GM21515 (cell line): Measurements from ENCODE around the gene TTC7B.

Source experiments
- ATAC-seq: cut with Tn5 transposase; IDR thresholded peaks from one replicate; pipeline ENCODE4 v1.9.1; 2021; ENCODE audit not compliant: unreplicated experiment

The TTC7B gene

DNA sequence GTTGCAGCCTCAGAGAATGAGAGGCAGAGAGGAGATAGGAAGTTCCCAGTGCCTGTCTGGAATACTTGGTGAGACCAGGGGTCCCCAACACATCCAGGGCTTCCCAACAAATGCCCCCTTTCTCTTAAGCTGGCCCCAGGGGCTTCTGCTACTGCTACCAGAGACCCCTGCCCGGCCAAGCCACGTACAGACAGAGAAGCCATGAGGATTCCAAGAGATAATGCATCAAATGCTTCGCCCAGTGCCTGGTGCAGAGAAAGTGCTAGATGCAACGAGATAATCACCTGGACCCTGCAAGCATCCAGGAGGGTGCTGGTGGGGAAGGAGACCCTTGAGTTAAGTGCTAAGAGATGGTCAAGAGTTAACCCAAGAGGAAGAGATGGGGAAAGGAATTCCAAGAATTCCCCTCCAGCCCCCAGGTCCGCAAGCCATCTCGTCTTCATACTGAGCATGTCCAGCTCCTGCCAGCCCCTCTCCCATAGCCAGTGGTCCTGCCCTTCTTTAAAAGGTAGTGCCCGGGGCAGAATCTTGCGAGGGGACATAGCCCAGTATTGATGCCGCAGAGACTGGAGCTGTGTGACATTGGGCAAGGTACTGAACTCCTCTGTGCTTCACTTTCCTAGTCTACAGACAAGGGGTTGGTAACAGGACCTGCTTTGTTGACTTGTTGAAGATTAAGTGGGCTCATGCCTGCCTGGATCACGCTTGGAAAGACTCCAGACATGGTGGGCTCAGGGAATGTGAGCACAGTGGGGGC, 316.1 kb downstream of the TTC7B start:
- ATAC-seq = no peak

DNA sequence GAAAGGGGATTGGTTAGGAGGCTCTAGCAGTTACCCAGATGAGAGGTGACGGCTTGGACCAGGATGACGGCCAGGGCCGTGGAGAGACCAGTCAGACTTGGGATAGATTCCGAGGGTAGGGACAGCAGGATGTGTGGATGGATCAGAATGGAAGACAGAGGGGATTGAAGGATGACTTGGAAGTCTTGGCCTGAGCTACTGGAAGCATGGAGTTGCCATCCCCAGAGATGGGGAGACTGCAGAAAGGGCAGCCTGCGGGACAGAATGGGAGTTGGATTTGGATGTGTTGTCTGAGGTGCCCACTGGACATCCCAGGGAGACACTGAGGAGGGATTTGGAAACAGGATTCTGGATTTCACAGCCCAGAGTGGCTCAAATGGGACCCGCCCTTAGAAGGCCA, 317.1 kb downstream of the TTC7B start:
- ATAC-seq = no peak

DNA sequence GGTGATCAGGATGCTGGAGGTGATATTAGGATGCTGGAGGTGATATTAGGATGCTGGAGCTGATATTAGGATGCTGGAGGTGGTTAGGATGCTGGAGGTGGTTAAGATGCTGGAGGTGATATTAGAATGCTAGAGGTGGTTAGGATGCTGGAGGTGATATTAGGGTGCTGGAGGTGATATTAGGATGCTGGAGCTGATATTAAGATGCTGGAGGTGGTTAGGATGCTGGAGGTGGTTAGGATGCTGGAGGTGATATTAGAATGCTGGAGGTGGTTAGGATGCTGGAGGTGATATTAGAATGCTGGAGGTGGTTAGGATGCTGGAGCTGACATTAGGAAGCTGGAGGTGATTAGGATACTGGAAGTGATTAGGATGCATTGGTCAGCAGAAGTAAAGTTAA, 318.0 kb downstream of the TTC7B start:
- ATAC-seq = no peak

DNA sequence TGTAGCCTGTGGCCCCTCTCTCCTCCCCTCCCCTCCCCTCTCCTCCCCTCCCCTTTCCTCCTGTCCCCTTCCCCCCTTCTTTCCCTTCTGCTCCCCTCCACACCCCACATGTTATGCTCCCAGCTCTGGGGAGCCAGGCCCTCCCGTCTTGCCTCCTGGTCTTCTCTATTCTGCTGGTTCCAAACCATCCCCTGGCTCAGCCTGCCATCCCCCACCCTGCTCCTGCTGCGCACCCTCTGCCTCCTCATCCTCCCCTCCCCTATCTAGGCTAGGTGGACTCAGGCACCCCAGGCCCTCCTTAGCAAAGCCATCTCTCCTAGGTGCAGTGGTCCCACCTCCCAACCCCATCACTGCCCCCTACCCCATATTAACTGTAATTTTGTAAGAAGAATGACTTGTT, 319.9 kb downstream of the TTC7B start:
- ATAC-seq = no peak

DNA sequence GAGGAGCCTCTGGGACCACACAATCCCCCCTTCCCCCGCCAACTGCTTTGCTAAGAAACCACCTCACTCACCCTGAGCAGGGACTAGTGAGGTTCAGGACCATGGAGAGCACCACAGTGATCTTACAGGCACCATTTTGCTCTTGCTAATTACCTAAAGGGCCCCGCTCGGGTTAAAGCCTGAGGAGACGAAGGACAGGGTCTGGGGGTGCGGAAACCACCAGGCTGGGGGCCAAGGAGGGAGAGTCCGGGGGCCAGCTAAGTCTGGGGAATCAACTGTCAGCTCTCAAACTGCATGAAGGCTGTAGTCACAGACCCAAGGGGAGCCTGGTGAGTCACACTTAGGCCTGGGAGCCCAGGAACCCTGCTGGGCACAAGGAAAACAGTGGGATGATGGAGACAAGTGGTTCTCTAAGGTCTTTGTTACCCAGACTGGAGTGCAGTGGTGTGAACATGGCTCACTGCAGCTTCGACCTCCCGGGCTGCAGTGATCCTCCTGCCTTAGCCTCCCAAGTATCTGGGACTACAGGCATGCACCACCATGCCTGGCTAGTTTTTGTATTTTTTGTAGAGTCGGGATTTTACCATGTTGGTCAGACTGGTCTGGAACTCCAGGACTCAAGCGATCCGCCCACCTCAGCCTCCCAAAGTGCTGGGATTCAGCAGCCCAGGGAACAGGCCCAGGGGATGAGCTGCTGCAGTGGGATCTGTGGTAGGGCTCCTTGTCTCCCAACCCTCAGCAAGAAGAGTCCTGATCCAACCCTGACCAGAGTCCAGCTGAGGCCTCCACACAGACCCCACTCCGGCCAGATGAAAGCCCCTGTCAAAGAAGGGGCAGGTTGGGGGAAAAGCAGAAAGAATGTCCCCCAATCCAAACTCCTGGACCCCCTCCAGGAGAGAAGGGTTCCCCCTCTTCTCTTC, 320.6 kb downstream of the TTC7B start:
- no peak for ATAC-seq

DNA sequence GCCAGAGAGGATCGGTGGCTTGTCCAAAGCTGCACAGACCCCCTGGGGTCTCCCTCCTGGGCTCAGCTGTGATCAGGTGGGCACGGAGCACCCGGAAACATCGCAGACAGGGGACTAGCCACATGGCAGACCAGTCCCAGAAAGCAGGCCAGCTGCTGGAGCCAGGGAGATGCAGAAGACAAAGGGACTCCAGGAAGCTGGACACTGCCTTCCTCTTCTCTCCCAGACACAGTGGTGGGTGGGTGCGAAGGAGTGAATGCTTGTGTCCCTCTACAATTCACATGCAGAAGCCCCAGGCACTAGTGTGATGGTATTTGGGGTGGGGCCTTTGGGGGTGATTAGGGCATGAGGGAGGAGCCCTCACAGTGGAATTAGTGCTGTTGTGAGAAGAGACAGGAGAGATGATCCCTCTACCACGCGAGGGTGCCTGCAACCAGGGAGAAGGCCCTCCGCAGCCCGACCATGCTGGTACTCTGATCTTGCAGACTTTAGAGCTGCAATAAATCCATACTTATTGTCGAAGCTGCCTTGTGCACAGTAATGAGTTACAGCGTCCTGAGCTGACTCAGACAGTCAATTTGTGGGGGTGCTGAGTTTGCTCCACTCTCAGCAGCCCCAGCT, 324.2 kb downstream of the TTC7B start:
- ATAC-seq = no peak

DNA sequence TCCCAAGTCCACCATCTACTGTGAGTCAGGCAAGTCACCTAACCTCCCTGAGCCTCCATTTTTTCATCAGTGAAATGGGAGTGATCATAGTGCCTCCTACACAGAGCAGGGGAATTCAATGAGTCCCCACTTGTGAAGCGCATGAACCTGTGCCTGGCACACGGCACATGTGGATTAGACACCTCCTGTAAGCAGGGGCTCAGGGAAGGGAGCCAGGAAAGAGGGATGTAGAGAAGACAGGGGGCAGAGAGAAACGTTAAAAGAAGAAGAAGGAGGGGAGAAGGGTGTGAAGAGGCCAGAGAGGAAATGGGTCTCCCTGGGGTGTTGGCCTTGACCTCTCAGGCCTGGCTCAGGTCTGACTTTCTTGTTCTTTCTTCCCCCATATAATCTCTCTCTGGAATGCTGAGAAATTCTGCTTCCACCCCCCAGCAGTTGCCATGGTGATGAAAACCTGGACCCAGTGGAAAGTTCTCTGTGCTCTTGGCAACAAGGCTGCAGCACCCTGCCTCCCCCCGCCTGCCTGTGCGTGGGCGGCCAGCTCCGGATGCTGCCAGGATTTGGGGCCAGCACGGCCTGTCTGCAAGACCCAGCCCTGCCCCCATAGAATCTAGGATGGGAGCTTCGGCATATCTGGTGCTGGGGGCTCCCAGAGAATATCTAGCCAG, 324.9 kb downstream of the TTC7B start:
- ATAC-seq = no peak

DNA sequence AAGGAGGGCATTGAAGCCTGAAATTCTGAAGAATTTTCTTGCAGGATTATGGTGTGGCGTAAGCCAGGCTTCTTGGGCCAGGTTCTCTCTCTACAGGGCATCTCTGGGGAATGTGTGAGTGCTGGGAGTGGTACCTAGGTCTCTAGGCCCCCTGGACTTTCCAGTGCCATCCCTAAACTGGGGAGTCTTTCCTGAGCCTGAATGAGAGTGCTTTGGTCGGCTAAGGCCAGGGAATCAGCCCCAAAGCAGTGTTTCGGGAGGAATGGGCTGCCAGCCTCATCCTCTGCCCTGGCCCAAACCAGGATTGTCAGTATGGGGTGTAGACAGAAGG, 325.5 kb downstream of the TTC7B start:
- no peak for ATAC-seq

DNA sequence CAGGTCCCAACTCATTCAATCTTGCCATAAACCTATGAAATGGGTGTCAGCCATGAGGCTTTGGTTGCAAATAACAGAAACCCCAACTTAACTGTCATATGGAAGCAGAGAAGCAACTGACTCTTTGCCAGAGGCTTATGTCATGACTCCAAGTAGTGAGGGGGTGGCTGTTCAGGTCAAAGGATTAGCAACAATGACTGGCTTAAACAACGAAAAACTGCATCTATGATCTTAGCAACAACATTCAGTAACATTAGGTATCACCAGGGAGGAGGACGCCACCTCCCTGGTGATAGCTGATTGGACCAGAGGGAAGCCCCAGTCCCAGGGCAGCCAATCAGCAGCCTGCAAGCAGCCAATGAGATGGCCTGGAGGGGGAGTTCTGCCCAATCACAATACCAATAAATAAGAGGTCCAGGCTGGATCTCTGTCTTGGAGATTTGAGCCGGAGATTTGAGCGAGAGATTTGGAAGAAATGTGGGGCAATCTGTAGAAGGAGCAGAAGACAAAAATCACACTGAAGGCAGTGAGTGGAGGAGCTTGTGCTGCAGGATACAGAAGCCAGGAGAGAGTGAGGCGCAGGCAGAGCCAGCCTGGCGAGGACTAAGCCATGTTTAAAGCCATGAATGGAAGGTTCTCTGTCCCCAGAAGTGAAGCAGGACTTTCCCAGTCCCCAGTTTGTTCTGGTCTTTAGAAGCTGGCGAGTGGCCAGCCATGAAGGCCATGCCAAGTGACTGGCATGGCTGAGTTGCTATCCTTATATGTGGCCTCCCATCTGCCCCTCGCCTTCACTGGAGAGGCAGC, 326.1 kb downstream of the TTC7B start:
- no peak for ATAC-seq

DNA sequence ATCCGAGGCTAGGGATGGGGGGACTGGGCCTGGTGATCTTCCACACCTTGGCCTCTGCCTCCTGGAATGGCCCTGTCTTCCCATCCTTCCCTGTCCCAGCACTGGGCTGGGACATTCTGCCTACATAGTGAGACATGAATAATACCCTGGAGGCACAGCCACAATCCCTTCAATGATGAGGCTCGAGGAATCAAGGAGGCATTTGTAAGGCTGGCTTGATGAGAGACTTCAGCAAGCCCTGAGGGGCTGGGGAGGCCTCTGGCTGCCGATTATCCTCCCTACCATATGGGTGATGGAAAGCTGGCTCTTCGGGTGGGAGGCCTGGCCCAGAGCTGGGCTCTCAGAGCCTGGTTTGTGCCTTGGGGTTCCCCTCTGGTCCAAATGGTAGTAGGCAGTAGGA, 326.9 kb downstream of the TTC7B start:
- no peak for ATAC-seq

DNA sequence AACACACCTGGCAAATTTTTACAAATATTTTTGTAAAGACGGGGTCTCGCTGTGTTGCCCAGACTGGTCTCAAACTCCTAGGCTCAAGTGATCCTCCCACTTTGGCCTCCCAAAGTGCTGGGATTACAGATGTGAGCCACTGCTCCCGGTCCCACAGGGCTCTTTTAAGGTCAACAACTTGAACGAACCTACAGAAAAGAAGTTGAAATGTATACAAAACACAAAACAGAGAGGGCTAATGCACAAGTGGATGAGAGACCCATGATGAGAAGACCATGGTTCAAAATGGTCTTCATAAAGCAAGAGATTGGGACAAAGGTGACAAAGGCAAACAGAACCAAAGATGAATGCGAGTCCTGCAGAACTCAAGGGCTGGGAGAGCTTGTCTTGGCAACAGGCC, 328.0 kb downstream of the TTC7B start:
- no peak for ATAC-seq

DNA sequence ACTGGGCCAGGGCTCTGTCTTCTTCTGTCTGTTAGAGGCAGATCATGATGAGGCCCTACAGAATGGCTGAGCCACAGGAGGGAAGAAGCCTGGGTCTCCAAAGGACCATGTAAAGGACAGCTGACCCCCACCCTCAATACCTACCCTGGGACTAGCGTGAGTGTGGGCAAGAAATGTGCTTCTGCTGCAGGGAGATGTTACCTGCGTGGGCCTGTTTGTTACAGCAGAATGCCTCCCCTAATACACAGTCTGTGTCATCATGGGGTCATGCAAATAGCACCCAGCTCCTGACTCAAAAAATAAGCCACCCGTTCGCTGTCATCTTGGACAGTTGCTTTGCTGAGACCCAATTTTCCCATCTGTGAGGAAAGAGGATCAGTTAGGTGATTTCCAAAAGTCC, 328.8 kb downstream of the TTC7B start:
- ATAC-seq = no peak

DNA sequence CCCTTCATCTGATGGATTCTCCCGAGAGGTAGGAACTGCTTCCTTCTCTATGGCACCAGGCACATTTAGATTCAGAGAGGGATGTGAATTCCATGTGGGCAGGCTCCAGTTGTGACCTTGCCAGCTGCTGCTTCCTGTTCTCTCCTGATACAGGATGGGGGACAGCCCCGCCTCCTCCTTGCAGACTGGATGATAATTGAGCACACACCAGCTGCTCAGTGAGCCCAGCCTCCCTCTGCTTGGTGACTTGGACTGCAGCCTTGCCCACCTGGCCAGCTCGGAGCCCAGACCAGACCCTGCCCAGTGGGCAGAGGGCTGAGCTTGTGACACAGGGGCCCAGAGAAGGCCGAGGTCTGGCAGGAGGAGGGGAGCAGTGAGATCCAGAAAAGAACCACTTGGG, 329.2 kb downstream of the TTC7B start:
- no peak for ATAC-seq

DNA sequence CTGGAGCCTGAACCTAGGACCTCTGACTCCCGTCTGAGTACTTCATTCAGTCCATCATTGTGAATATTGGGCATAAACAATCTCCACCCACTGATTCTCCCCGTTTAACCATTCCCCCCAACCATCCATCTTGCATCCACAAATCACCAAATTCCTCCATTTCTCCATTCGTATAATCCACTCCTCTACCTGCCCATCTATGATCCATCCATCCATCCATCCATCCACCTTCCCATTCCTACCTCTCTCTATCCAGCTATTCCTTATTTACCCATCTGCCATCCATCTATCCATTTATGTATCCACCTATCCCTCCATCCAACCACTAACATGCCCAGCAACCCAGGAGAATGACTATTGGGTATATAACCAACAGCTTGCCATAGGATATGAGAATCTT, 331.9 kb downstream of the TTC7B start:
- ATAC-seq = no peak

DNA sequence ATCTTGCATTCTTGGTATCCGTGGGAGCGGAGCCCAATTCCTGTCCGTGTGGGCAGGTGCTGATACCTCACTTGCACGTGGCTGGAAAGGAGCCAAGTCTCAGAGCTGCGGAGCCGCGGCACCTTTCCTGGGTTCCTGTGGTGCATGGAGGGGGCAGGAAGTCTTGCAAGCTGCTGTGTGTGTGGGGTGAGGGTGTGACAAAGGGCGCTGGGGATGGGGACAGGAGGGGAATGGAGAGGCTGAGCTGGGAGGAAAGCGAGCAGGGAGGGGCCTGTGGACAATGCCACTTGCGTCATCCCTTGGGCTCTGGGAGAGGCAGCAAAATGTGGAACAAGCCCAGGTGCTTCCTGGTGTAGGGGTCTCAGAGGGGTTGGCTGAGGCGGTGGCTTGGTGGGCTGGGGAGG, 332.7 kb downstream of the TTC7B start:
- no peak for ATAC-seq

DNA sequence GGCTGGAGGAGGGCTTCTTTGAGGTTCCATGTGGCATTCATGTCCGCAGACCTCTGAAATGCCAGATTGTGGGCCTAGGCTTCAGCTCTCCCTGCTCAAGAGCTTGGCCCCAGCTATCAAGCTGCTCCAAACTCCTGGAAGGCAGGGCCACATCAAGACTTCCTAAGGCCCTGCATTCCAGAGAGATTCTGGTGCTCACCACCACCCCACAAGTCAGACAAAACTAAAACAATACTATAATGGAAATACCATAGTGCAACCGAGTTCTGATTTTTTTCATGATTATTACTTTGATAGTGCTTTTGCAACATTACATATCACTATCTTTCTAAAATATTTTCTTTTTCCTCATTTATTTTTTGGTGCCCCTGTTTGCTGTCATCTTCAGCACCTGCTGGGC, 333.1 kb downstream of the TTC7B start:
- no peak for ATAC-seq

DNA sequence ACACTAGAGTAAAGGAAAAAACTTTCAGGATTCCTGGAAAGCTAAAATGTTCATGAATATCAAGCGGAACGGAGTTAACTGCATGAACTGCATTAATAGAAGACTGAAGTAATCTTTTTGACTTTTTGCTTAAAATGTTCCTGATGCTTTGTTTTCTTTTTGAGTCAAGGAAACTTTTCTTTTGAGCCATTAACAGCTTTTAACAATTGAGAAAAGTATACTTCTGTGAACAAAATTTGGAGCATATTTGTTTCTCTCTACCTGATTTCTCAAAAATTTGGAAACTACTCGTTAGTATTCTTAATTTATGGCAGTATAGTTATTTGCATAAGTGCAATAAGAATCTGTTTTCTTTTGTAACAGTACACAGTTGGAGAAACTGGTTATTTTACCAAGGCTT, 340.9 kb downstream of the TTC7B start:
- ATAC-seq = no peak
